ENCODE data around the gene AGTPBP1.

- TF ChIP-seq CTCF (IDR thresholded peaks at IDR 0.05): no peak
- TF ChIP-seq POLR2A (IDR thresholded peaks at IDR 0.05): no peak
These were observed 3.2 kb downstream of the AGTPBP1 start for GRCh38 chr9:85738509-85738908.
